Neural progenitor cell (in vitro differentiated cells): Measurements from ENCODE around the gene PLA2G15. TPM values are rescaled to one million over a fixed set of nuclear protein-coding genes. Genes with fewer than 3 reads are reported as not detected.

Experiments used
- DNase-seq: peaks from one replicate; pipeline ENCODE4 v3.0.0-alpha.2; 2016; ENCODE audit warnings: low spot score
- H2AFZ ChIP-seq: fragments of 200-600 bp; sonication (generic); replicated peaks from 2 replicates; pipeline ENCODE4 v1.6.1; 2016; ENCODE audit warnings: antibody characterized with exemption
- H3F3A ChIP-seq: fragments of 200-600 bp; sonication (generic); 2 replicates; pipeline ENCODE4 v1.6.1; 2016; ENCODE audit warnings: antibody characterized with exemption, low read depth
- H3K27ac ChIP-seq: fragments of 200-600 bp; sonication (generic); 2 replicates; pipeline ENCODE4 v1.5.1; 2016; ENCODE audit warnings: mild to moderate bottlenecking
- H3K27me3 ChIP-seq: fragments of 200-600 bp; sonication (generic); 2 replicates; pipeline ENCODE4 v1.6.1; 2016; ENCODE audit warnings: mild to moderate bottlenecking, moderate library complexity
- H3K36me3 ChIP-seq: fragments of 200-600 bp; sonication (generic); 2 replicates; pipeline ENCODE4 v1.5.1; 2016
- H3K4me1 ChIP-seq: fragments of 200-600 bp; sonication (generic); 2 replicates; pipeline ENCODE4 v1.6.1; 2016; ENCODE audit warnings: mixed run types
- H3K4me2 ChIP-seq: fragments of 200-600 bp; sonication (generic); 2 replicates; pipeline ENCODE4 v1.6.1; 2016
- H3K4me3 ChIP-seq: fragments of 200-600 bp; sonication (generic); 2 replicates; pipeline ENCODE4 v1.5.1; 2016
- H3K79me2 ChIP-seq: fragments of 200-600 bp; sonication (generic); 2 replicates; pipeline ENCODE4 v1.6.1; 2016; ENCODE audit warnings: low read depth
- H3K9ac ChIP-seq: fragments of 200-600 bp; sonication (generic); 2 replicates; pipeline ENCODE4 v1.6.1; 2016
- H3K9me3 ChIP-seq: fragments of 200-600 bp; sonication (generic); 2 replicates; pipeline ENCODE4 v1.5.1; 2016; ENCODE audit warnings: low read depth
- H4K20me1 ChIP-seq: fragments of 200-600 bp; sonication (generic); 2 replicates; pipeline ENCODE4 v1.6.1; 2016; ENCODE audit warnings: low read depth
- H3K27ac Mint-ChIP-seq: 3 replicates; pipeline ENCODE4 v1.8.0; 2021; ENCODE audit warnings: mixed read lengths
- H3K27me3 Mint-ChIP-seq: 2 replicates; pipeline ENCODE4 v1.8.0; 2022; ENCODE audit warnings: low read depth, mild to moderate bottlenecking, inconsistent platforms, moderate library complexity, mixed read lengths; ENCODE audit not compliant: insufficient read depth
- H3K36me3 Mint-ChIP-seq: 3 replicates; pipeline ENCODE4 v1.8.0; 2021; ENCODE audit warnings: mixed read lengths
- H3K4me1 Mint-ChIP-seq: 3 replicates; pipeline ENCODE4 v1.8.0; 2021; ENCODE audit warnings: mixed read lengths
- H3K4me3 Mint-ChIP-seq: 3 replicates; pipeline ENCODE4 v1.8.0; 2021; ENCODE audit warnings: mild to moderate bottlenecking, moderate library complexity, mixed read lengths
- H3K9me3 Mint-ChIP-seq: 3 replicates; pipeline ENCODE4 v1.8.0; 2020; ENCODE audit warnings: mixed read lengths
- EZH2 ChIP-seq: fragments of 200-600 bp; sonication (generic); IDR thresholded peaks from 2 replicates; pipeline ENCODE4 v1.6.1; 2017; ENCODE audit warnings: antibody characterized with exemption, mild to moderate bottlenecking, moderate library complexity
- EZH2phosphoT487 ChIP-seq: fragments of 200-600 bp; sonication (generic); IDR thresholded peaks from 2 replicates; pipeline ENCODE4 v1.6.1; 2017; ENCODE audit warnings: antibody characterized with exemption
- total RNA-seq: library from RNA; depleted of rRNA; stranded (reverse); fragments of >200 nt; gene quantifications from 2 replicates; pipeline ENCODE4 v1.2.3, GENCODE V29; 2015; ENCODE audit warnings: low replicate concordance
- TF ChIP-seq, protein P1 (sequence below): fragments of 200-600 bp; sonication (generic); IDR thresholded peaks from 2 replicates; pipeline ENCODE4 v1.5.1; 2017; ENCODE audit warnings: antibody characterized with exemption, mild to moderate bottlenecking

PLA2G15 gene
- total RNA-seq, 1 donor from 2014 or later, result 3.8 TPM

- no peaks in the 10 kb centered on the region for H3K9me3 ChIP-seq
- Mint-ChIP-seq H3K4me1 (no peaks in the 10 kb centered on the region), H3K27ac (no peak overlapping the region), H3K36me3 (no peaks in the 10 kb centered on the region), H3K27me3 (peaks cover 2% of the 10 kb centered on the region), H3K9me3 (no peaks in the 10 kb centered on the region), H3K4me3 (no peak overlapping the region)
- no peak overlapping the region for H3K4me2 ChIP-seq
- peaks cover 23% of the 10 kb centered on the region for H4K20me1 ChIP-seq
- no peaks in the 10 kb centered on the region for H3K4me1 ChIP-seq
- H3K4me3 ChIP-seq, result no peak overlapping the region
- peaks cover 7% of the 10 kb centered on the region for H3F3A ChIP-seq
- DNase-seq, result no peak
- no peaks in the 10 kb centered on the region for H3K79me2 ChIP-seq
- no peak overlapping the region for H3K27ac ChIP-seq
- no peak overlapping the region for H2AFZ ChIP-seq
- no peaks in the 10 kb centered on the region for H3K36me3 ChIP-seq
- TF ChIP-seq EZH2, result no peak
- TF ChIP-seq, protein P1, sequence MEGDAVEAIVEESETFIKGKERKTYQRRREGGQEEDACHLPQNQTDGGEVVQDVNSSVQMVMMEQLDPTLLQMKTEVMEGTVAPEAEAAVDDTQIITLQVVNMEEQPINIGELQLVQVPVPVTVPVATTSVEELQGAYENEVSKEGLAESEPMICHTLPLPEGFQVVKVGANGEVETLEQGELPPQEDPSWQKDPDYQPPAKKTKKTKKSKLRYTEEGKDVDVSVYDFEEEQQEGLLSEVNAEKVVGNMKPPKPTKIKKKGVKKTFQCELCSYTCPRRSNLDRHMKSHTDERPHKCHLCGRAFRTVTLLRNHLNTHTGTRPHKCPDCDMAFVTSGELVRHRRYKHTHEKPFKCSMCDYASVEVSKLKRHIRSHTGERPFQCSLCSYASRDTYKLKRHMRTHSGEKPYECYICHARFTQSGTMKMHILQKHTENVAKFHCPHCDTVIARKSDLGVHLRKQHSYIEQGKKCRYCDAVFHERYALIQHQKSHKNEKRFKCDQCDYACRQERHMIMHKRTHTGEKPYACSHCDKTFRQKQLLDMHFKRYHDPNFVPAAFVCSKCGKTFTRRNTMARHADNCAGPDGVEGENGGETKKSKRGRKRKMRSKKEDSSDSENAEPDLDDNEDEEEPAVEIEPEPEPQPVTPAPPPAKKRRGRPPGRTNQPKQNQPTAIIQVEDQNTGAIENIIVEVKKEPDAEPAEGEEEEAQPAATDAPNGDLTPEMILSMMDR, result no peak
- TF ChIP-seq EZH2phosphoT487, result no peak
- H3K9ac ChIP-seq, result no peak overlapping the region
- H3K27me3 ChIP-seq, result no peaks in the 10 kb centered on the region
These were observed 17.9 kb upstream of the PLA2G15 start for GRCh38 chr16:68227183-68227793.

DNA sequence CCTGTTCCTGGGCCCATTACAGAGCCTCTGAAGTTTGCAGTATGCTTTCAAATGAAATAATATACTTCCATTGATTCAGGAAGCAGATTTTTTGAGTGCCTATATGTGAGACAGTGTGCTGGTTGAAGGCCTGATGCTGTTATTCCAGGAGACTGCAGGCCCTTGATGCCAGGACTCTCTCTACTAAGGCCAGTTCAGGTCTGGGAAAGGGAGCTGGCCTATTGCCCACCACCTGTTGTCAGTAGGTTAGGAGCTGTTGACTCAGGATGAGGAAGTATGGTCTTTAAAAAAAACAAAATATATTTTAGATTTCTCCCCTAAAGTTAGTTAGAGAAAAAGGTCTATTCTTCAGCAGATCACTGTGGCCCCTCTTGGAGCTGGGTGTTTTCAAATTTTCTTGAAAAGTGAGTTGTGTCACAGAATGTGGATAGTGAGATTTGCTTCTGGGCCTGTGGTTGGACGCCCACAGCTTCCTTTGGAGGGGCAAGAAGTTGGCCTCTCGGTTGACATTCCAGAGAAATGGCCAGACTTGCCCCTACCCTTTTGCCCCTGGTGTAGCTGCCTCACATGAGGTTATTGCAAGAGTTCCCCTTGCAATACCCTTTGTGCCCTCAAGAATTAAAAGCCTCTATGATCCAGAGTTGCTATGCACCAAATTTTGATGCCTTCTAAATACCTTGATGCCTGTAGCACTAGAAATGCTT lies 17.2 kb upstream of the PLA2G15 start:
- TF ChIP-seq EZH2phosphoT487, result no peak
- peaks cover 18% of the 10 kb centered on the region for H4K20me1 ChIP-seq
- H3K27ac ChIP-seq, result no peak overlapping the region

DNA sequence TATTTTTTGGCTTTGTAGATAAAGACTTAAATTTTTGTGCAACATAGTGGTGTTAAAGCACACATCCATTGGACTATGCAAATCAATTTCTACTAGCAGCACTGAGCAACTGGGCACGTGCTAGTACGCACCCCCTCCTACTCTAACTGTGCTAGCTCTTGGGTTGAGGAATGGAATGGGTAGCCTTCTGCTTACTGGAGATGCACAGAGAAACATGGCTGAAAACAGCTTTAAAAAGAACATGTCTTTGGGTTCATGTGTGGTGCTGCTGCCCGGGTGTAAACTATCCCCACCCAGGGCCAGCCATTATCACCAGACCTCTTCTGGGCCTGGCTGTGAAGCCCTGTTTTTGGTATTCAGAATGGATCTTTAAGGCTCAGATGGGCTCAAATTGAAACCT lies 16.5 kb upstream of the PLA2G15 start:
- peaks cover 7% of the 10 kb centered on the region for H3F3A ChIP-seq
- H4K20me1 ChIP-seq, result peaks cover 14% of the 10 kb centered on the region
- DNase-seq, result no peak
- no peak overlapping the region for H3K4me2 ChIP-seq
- Mint-ChIP-seq H3K27ac (no peak overlapping the region), H3K4me1 (no peaks in the 10 kb centered on the region), H3K9me3 (no peaks in the 10 kb centered on the region), H3K4me3 (no peak overlapping the region), H3K27me3 (peaks cover 7% of the 10 kb centered on the region), H3K36me3 (peaks cover 1% of the 10 kb centered on the region)
- no peak overlapping the region for H3K4me3 ChIP-seq
- no peaks in the 10 kb centered on the region for H3K27me3 ChIP-seq
- H3K9ac ChIP-seq, result no peak overlapping the region
- no peaks in the 10 kb centered on the region for H3K79me2 ChIP-seq
- no peak overlapping the region for H2AFZ ChIP-seq
- no peaks in the 10 kb centered on the region for H3K9me3 ChIP-seq
- TF ChIP-seq, protein P1, result no peak
- no peak for TF ChIP-seq EZH2
- no peak for TF ChIP-seq EZH2phosphoT487
- H3K27ac ChIP-seq, result no peak overlapping the region
- H3K4me1 ChIP-seq, result no peaks in the 10 kb centered on the region
- H3K36me3 ChIP-seq, result no peaks in the 10 kb centered on the region

More for the DNA sequence above, 17.2 kb upstream of the PLA2G15 start:
- H3K9me3 Mint-ChIP-seq, result no peaks in the 10 kb centered on the region
- no peaks in the 10 kb centered on the region for H3K9me3 ChIP-seq
- peaks cover 7% of the 10 kb centered on the region for H3K27me3 Mint-ChIP-seq
- no peaks in the 10 kb centered on the region for H3K36me3 ChIP-seq
- H3K27me3 ChIP-seq, result no peaks in the 10 kb centered on the region
- H3K4me1 ChIP-seq, result no peaks in the 10 kb centered on the region
- no peaks in the 10 kb centered on the region for H3K4me1 Mint-ChIP-seq
- H3K79me2 ChIP-seq, result no peaks in the 10 kb centered on the region
- peaks cover 7% of the 10 kb centered on the region for H3F3A ChIP-seq
- no peak overlapping the region for H3K9ac ChIP-seq
- H3K4me2 ChIP-seq, result no peak overlapping the region
- no peaks in the 10 kb centered on the region for H3K36me3 Mint-ChIP-seq
- no peak overlapping the region for H2AFZ ChIP-seq
- no peak overlapping the region for H3K4me3 Mint-ChIP-seq
- no peak overlapping the region for H3K4me3 ChIP-seq
- H3K27ac Mint-ChIP-seq, result no peak overlapping the region
- DNase-seq, result no peak
